AG04450 (cell line): Measurements from ENCODE around the gene CLDN5. TPM values are rescaled to one million over a fixed set of nuclear protein-coding genes. Genes with fewer than 3 reads are reported as not detected.
A peak's percentile ranks its signal among the peaks of the same experiment; 100 is the strongest.

Experiments
- CTCF ChIA-PET: fragments of 300-600, 350-600 bp; formaldehyde crosslinking; extraction: SDS; loops from one replicate; lab custom pipeline; 2022; ENCODE audit warnings: antibody characterized with exemption, inconsistent platforms; lab: Charles Lee
- POLR2A ChIA-PET: fragments of 350-600 bp; formaldehyde crosslinking; extraction: SDS; loops from one replicate; lab custom pipeline; 2021; ENCODE audit warnings: antibody characterized with exemption, inconsistent platforms; lab: Yijun Ruan, JAX
- DNase-seq: peaks from one replicate; pipeline ENCODE4 v3.0.0-alpha.2; 2011; ENCODE audit warnings: low read depth, low spot score
- H3K27ac ChIP-seq: one replicate; pipeline ENCODE4 v1.5.1; 2012; ENCODE audit warnings: low read depth, low read length, control low read depth
- H3K27me3 ChIP-seq: one replicate; pipeline ENCODE4 v1.6.0; 2012; ENCODE audit warnings: low read length; ENCODE audit not compliant: control insufficient read depth, insufficient read depth
- H3K4me3 ChIP-seq: 2 replicates; pipeline ENCODE4 v1.5.1; 2011; ENCODE audit warnings: mild to moderate bottlenecking, low read depth, low read length, control low read depth
- H3K9me3 ChIP-seq: 2 replicates; pipeline ENCODE4 v1.5.1; 2012; ENCODE audit warnings: low read length; ENCODE audit not compliant: control insufficient read depth, insufficient read depth
- CTCF ChIP-seq: IDR thresholded peaks from 2 replicates; pipeline ENCODE4 v1.5.1; 2011; ENCODE audit warnings: low read depth, low read length, control low read depth, inconsistent platforms
- polyA plus RNA-seq: library from polyadenylated mRNA; depleted of rRNA; stranded (reverse); fragments of >200 nt; gene quantifications from 2 replicates; pipeline ENCODE4 v1.2.3, GENCODE V29; 2011; rRNA removed

The CLDN5 gene
- polyA plus RNA-seq, 1 experiment: not detected

GRCh38 chr22:19477321-19478044, 46.7 kb downstream of the CLDN5 start:
- DNase-seq: no peak
- peak overlapping the region; percentile 31 for H3K27ac ChIP-seq
- no peaks in the 10 kb centered on the region for H3K27me3 ChIP-seq
- ChIA-PET POLR2A (interaction anchor here (0.7 to 2.9 kb wide), 2 partner anchors 45 to 334 kb away, joined by 3 to 13 read pairs; partner anchors contain the start of genes HIRA and MRPL40), CTCF (interaction anchor here (0.6 to 3.8 kb wide), 8 partner anchors 30 to 522 kb away, joined by 3 to 26 read pairs (median 4); partner anchors contain the start of genes C22orf39, ESS2 and SLC25A1)
- H3K4me3 ChIP-seq: peak overlapping the region; percentile 98
- no peaks in the 10 kb centered on the region; the same call in 1 of the 2 replicates for H3K9me3 ChIP-seq
- peak; percentile 29; the same call in 1 of the 2 replicates for TF ChIP-seq CTCF

GRCh38 chr22:19476023-19476422, 48.2 kb downstream of the CLDN5 start:
- Histone ChIP-seq H3K4me3 (no peak overlapping the region), H3K27ac (no peak overlapping the region), H3K27me3 (no peaks in the 10 kb centered on the region), H3K9me3 (no peaks in the 10 kb centered on the region; the same call in 1 of the 2 replicates)
- POLR2A ChIA-PET: no interaction called here
- CTCF ChIA-PET: interaction anchor here (0.7 kb wide), 1 partner anchor 176 kb away, joined by 3 read pairs; no protein-coding TSS in a partner anchor
- no peak for DNase-seq
- TF ChIP-seq CTCF: no peak

- Histone ChIP-seq H3K9me3 (no peaks in the 10 kb centered on the region; the same call in 1 of the 2 replicates), H3K4me3 (no peak overlapping the region), H3K27me3 (no peaks in the 10 kb centered on the region), H3K27ac (no peak overlapping the region)
- ChIA-PET CTCF (interaction anchor here (1.1 to 2.9 kb wide), 5 partner anchors 10 to 180 kb away, joined by 3 to 10 read pairs (median 7); no protein-coding TSS in a partner anchor), POLR2A (no interaction called here)
- no peak for TF ChIP-seq CTCF
- DNase-seq: no peak
Observed at GRCh38 chr22:19473578-19473977, 50.6 kb downstream of the CLDN5 start.

Other genes with a start within 250 kb of the CLDN5 start
- gene CLTCL1, start 232.7 kb downstream of the CLDN5 start, polyA plus RNA-seq: 6.6 and 8.0 TPM in 2 replicates
- gene HIRA, start 92.7 kb downstream of the CLDN5 start, polyA plus RNA-seq: 17.1 and 20.5 TPM in 2 replicates
- 42.3 and 49.5 TPM in 2 replicates for gene MRPL40, start 91.9 kb downstream of the CLDN5 start, polyA plus RNA-seq
- gene C22orf39, start 76.7 kb downstream of the CLDN5 start, polyA plus RNA-seq: 17.1 and 18.8 TPM in 2 replicates
- gene UFD1, start 45.2 kb downstream of the CLDN5 start, polyA plus RNA-seq: 87.3 and 104 TPM in 2 replicates
- 8.3 and 9.3 TPM in 2 replicates for gene CDC45, start 44.5 kb downstream of the CLDN5 start, polyA plus RNA-seq
- gene SEPTIN5, start 190.1 kb upstream of the CLDN5 start, polyA plus RNA-seq: 13.1 and 15.5 TPM in 2 replicates
- gene GP1BB, start 199.1 kb upstream of the CLDN5 start, polyA plus RNA-seq: 0.20 and 0.60 TPM in 2 replicates
- not detected in 2 replicates for gene TBX1, start 236.4 kb upstream of the CLDN5 start, polyA plus RNA-seq